ENCODE data around the gene CMTM6.
"Not testable (repeated sequence)": the region's sequence is repeated elsewhere in the genome, so short reads cannot be mapped to it uniquely, and the experiment has no call there.

CMTM6 gene

GRCh38 chr3:32453346-32453745, 49.3 kb downstream of the CMTM6 start:
- H3K27me3 ChIP-seq (ENCODE audit: low read depth, low read length), result no peaks in the 10 kb centered on the region
- no peaks in the 10 kb centered on the region for H3K36me3 ChIP-seq (ENCODE audit: control insufficient read depth in 1 of 2, insufficient read depth in 2 of 2, low read length in 2 of 2)
- H3K4me1 ChIP-seq (ENCODE audit: control insufficient read depth in 1 of 2, insufficient read depth in 2 of 2, low read length in 2 of 2), result peaks cover 0 to 17% of the 10 kb centered on the region in 2 donors
- no peak overlapping the region for H3K27ac ChIP-seq (ENCODE audit: low read length)
- no peak overlapping the region for H3K4me3 ChIP-seq (ENCODE audit: low read depth in 1 of 2, low read length in 2 of 2)
- H3K9me3 ChIP-seq (ENCODE audit: control insufficient read depth in 1 of 2, low read length in 2 of 2), result no peaks in the 10 kb centered on the region

- H3K27ac ChIP-seq (ENCODE audit: low read length), result no peak overlapping the region
- no peaks in the 10 kb centered on the region for H3K27me3 ChIP-seq (ENCODE audit: low read depth, low read length)
- H3K36me3 ChIP-seq (ENCODE audit: control insufficient read depth in 1 of 2, insufficient read depth in 2 of 2, low read length in 2 of 2), result no peaks in the 10 kb centered on the region
- H3K4me3 ChIP-seq (ENCODE audit: low read depth in 1 of 2, low read length in 2 of 2), result no peak overlapping the region
- H3K9me3 ChIP-seq (ENCODE audit: control insufficient read depth in 1 of 2, low read length in 2 of 2), result no peaks in the 10 kb centered on the region
- H3K4me1 ChIP-seq (ENCODE audit: control insufficient read depth in 1 of 2, insufficient read depth in 2 of 2, low read length in 2 of 2), result peaks cover 0 to 17% of the 10 kb centered on the region in 2 donors
These were observed 50.6 kb downstream of the CMTM6 start for GRCh38 chr3:32452009-32452408.

- Histone ChIP-seq H3K4me1 (ENCODE audit: control insufficient read depth in 1 of 2, insufficient read depth in 2 of 2, low read length in 2 of 2) (peaks cover 0 to 17% of the 10 kb centered on the region in 2 donors), H3K36me3 (ENCODE audit: control insufficient read depth in 1 of 2, insufficient read depth in 2 of 2, low read length in 2 of 2) (no peaks in the 10 kb centered on the region), H3K27ac (ENCODE audit: low read length) (no peak overlapping the region)
These were observed 51.5 kb downstream of the CMTM6 start for GRCh38 chr3:32450992-32451659.

GRCh38 chr3:32450426-32450825, 52.2 kb downstream of the CMTM6 start:
- Histone ChIP-seq H3K27me3 (ENCODE audit: low read depth, low read length) (no peaks in the 10 kb centered on the region), H3K36me3 (ENCODE audit: control insufficient read depth in 1 of 2, insufficient read depth in 2 of 2, low read length in 2 of 2) (no peaks in the 10 kb centered on the region), H3K9me3 (ENCODE audit: control insufficient read depth in 1 of 2, low read length in 2 of 2) (no peaks in the 10 kb centered on the region), H3K27ac (ENCODE audit: low read length) (no peak overlapping the region), H3K4me1 (ENCODE audit: control insufficient read depth in 1 of 2, insufficient read depth in 2 of 2, low read length in 2 of 2) (peaks cover 0 to 15% of the 10 kb centered on the region in 2 donors), H3K4me3 (ENCODE audit: low read depth in 1 of 2, low read length in 2 of 2) (no peak overlapping the region)

More at GRCh38 chr3:32450992-32451659, 51.5 kb downstream of the CMTM6 start:
- no peak overlapping the region for H3K4me3 ChIP-seq (ENCODE audit: low read depth in 1 of 2, low read length in 2 of 2)
- H3K27me3 ChIP-seq (ENCODE audit: low read depth, low read length), result no peaks in the 10 kb centered on the region
- no peaks in the 10 kb centered on the region for H3K9me3 ChIP-seq (ENCODE audit: control insufficient read depth in 1 of 2, low read length in 2 of 2)

- Histone ChIP-seq H3K4me1 (ENCODE audit: control insufficient read depth in 1 of 2, insufficient read depth in 2 of 2, low read length in 2 of 2) (peaks cover 0 to 7% of the 10 kb centered on the region in 2 donors), H3K27ac (ENCODE audit: low read length) (no peak overlapping the region), H3K4me3 (ENCODE audit: low read depth in 1 of 2, low read length in 2 of 2) (no peak overlapping the region), H3K27me3 (ENCODE audit: low read depth, low read length) (no peaks in the 10 kb centered on the region), H3K36me3 (ENCODE audit: control insufficient read depth in 1 of 2, insufficient read depth in 2 of 2, low read length in 2 of 2) (no peaks in the 10 kb centered on the region), H3K9me3 (ENCODE audit: control insufficient read depth in 1 of 2, low read length in 2 of 2) (no peaks in the 10 kb centered on the region)
These were observed 53.0 kb downstream of the CMTM6 start for GRCh38 chr3:32449691-32450090.

GRCh38 chr3:32448686-32449474, 53.8 kb downstream of the CMTM6 start:
- H3K36me3 ChIP-seq (ENCODE audit: control insufficient read depth in 1 of 2, insufficient read depth in 2 of 2, low read length in 2 of 2), result no peaks in the 10 kb centered on the region
- no peaks in the 10 kb centered on the region for H3K27me3 ChIP-seq (ENCODE audit: low read depth, low read length)
- no peaks in the 10 kb centered on the region for H3K4me1 ChIP-seq (ENCODE audit: control insufficient read depth in 1 of 2, insufficient read depth in 2 of 2, low read length in 2 of 2)
- H3K27ac ChIP-seq (ENCODE audit: low read length), result no peak overlapping the region
- no peaks in the 10 kb centered on the region for H3K9me3 ChIP-seq (ENCODE audit: control insufficient read depth in 1 of 2, low read length in 2 of 2)
- H3K4me3 ChIP-seq (ENCODE audit: low read depth in 1 of 2, low read length in 2 of 2), result no peak overlapping the region

GRCh38 chr3:32447865-32448400, 54.7 kb downstream of the CMTM6 start:
- no peak overlapping the region for H3K4me3 ChIP-seq (ENCODE audit: low read depth in 1 of 2, low read length in 2 of 2)
- H3K36me3 ChIP-seq (ENCODE audit: control insufficient read depth in 1 of 2, insufficient read depth in 2 of 2, low read length in 2 of 2), result no peaks in the 10 kb centered on the region
- no peaks in the 10 kb centered on the region for H3K27me3 ChIP-seq (ENCODE audit: low read depth, low read length)
- H3K9me3 ChIP-seq (ENCODE audit: control insufficient read depth in 1 of 2, low read length in 2 of 2), result no peaks in the 10 kb centered on the region
- no peak overlapping the region for H3K27ac ChIP-seq (ENCODE audit: low read length)
- no peaks in the 10 kb centered on the region for H3K4me1 ChIP-seq (ENCODE audit: control insufficient read depth in 1 of 2, insufficient read depth in 2 of 2, low read length in 2 of 2)

GRCh38 chr3:32443478-32443877, 59.2 kb downstream of the CMTM6 start:
- H3K27ac ChIP-seq (ENCODE audit: low read length), result no peak overlapping the region
- H3K4me1 ChIP-seq (ENCODE audit: control insufficient read depth in 1 of 2, insufficient read depth in 2 of 2, low read length in 2 of 2), result no peaks in the 10 kb centered on the region
- no peaks in the 10 kb centered on the region for H3K27me3 ChIP-seq (ENCODE audit: low read depth, low read length)
- H3K4me3 ChIP-seq (ENCODE audit: low read depth in 1 of 2, low read length in 2 of 2), result no peak overlapping the region
- no peaks in the 10 kb centered on the region for H3K36me3 ChIP-seq (ENCODE audit: control insufficient read depth in 1 of 2, insufficient read depth in 2 of 2, low read length in 2 of 2)
- H3K9me3 ChIP-seq (ENCODE audit: control insufficient read depth in 1 of 2, low read length in 2 of 2), result no peaks in the 10 kb centered on the region

- Histone ChIP-seq H3K36me3 (ENCODE audit: control insufficient read depth in 1 of 2, insufficient read depth in 2 of 2, low read length in 2 of 2) (no peaks in the 10 kb centered on the region), H3K27ac (ENCODE audit: low read length) (no peak overlapping the region), H3K4me1 (ENCODE audit: control insufficient read depth in 1 of 2, insufficient read depth in 2 of 2, low read length in 2 of 2) (no peaks in the 10 kb centered on the region), H3K9me3 (ENCODE audit: control insufficient read depth in 1 of 2, low read length in 2 of 2) (no peaks in the 10 kb centered on the region), H3K27me3 (ENCODE audit: low read depth, low read length) (no peaks in the 10 kb centered on the region), H3K4me3 (ENCODE audit: low read depth in 1 of 2, low read length in 2 of 2) (no peak overlapping the region)
These were observed 59.9 kb downstream of the CMTM6 start for GRCh38 chr3:32442766-32443165.

GRCh38 chr3:32440611-32441350, 61.9 kb downstream of the CMTM6 start:
- H3K36me3 ChIP-seq (ENCODE audit: control insufficient read depth in 1 of 2, insufficient read depth in 2 of 2, low read length in 2 of 2), result no peaks in the 10 kb centered on the region
- no peak overlapping the region for H3K27ac ChIP-seq (ENCODE audit: low read length)
- no peaks in the 10 kb centered on the region for H3K27me3 ChIP-seq (ENCODE audit: low read depth, low read length)
- no peaks in the 10 kb centered on the region for H3K9me3 ChIP-seq (ENCODE audit: control insufficient read depth in 1 of 2, low read length in 2 of 2)
- no peaks in the 10 kb centered on the region for H3K4me1 ChIP-seq (ENCODE audit: control insufficient read depth in 1 of 2, insufficient read depth in 2 of 2, low read length in 2 of 2)
- no peak overlapping the region for H3K4me3 ChIP-seq (ENCODE audit: low read depth in 1 of 2, low read length in 2 of 2)

- H3K27me3 ChIP-seq (ENCODE audit: low read depth, low read length); H3K4me1 ChIP-seq (ENCODE audit: control insufficient read depth in 1 of 2, insufficient read depth in 2 of 2, low read length in 2 of 2): not testable (repeated sequence)
These were observed 63.2 kb downstream of the CMTM6 start for GRCh38 chr3:32439421-32439820.

More at GRCh38 chr3:32439421-32439820, 63.2 kb downstream of the CMTM6 start:
- not testable (repeated sequence) for H3K36me3 ChIP-seq (ENCODE audit: control insufficient read depth in 1 of 2, insufficient read depth in 2 of 2, low read length in 2 of 2); H3K9me3 ChIP-seq (ENCODE audit: control insufficient read depth in 1 of 2, low read length in 2 of 2); H3K27ac ChIP-seq (ENCODE audit: low read length); H3K4me3 ChIP-seq (ENCODE audit: low read depth in 1 of 2, low read length in 2 of 2)
